Esophagus muscularis mucosa (tissue), 3 donors: Measurements from ENCODE around the gene DLX5.

Source experiments
- CTCF ChIP-seq, 3 experiments: fragments of 200-600 bp in 2 of 3; fragments of 450-650 bp in 1 of 3; sonication (generic) in 2 of 3; IDR thresholded peaks; one replicate each; pipeline ENCODE4 v1.5.1; 2017 to 2019; ENCODE audit warnings: antibody characterized with exemption in 3 of 3, mild to moderate bottlenecking in 2 of 3, moderate library complexity in 1 of 3
- POLR2A ChIP-seq: fragments of 450-650 bp; IDR thresholded peaks from one replicate; pipeline ENCODE4 v1.6.1; 2017; ENCODE audit warnings: antibody characterized with exemption, moderate library complexity, mild to moderate bottlenecking, low read depth

- no peak for TF ChIP-seq POLR2A
- no peak for TF ChIP-seq CTCF (IDR thresholded peaks at IDR 0.05)
These were observed 53.9 kb downstream of the DLX5 start for GRCh38 chr7:96970739-96971138.
